Mesenchymal stem cell (in vitro differentiated cells and primary cell): ENCODE measurements around the gene ANKRD50.

ENCODE experiments used
- DNase-seq: peaks from one replicate; pipeline ENCODE4 v3.0.0-alpha.2; 2013
- H2AFZ ChIP-seq: one replicate; pipeline ENCODE4 v1.6.1; 2013; ENCODE audit warnings: low read depth, mild to moderate bottlenecking, control low read depth, inconsistent platforms, low read length, moderate library complexity
- H2AK5ac ChIP-seq: 2 replicates; pipeline ENCODE4 v1.6.1; 2013; ENCODE audit warnings: low read length, moderate library complexity, mild to moderate bottlenecking, inconsistent platforms; ENCODE audit not compliant: severe bottlenecking
- H2BK120ac ChIP-seq: one replicate; pipeline ENCODE4 v1.6.1; 2013; ENCODE audit warnings: low read depth, mild to moderate bottlenecking, inconsistent platforms, low read length, moderate library complexity
- H2BK12ac ChIP-seq, 2 experiments: one replicate each; pipeline ENCODE4 v1.6.1; 2013; ENCODE audit warnings: inconsistent platforms in 2 of 2, low read length in 2 of 2, mild to moderate bottlenecking in 2 of 2, moderate library complexity in 2 of 2, control low read depth in 1 of 2
- H2BK15ac ChIP-seq: one replicate; pipeline ENCODE4 v1.6.1; 2013; ENCODE audit warnings: mild to moderate bottlenecking, low read depth, inconsistent platforms; ENCODE audit not compliant: poor library complexity, severe bottlenecking
- H2BK5ac ChIP-seq: 2 replicates; pipeline ENCODE4 v1.6.1; 2013; ENCODE audit warnings: low read depth, mild to moderate bottlenecking, low read length, control low read depth, inconsistent platforms; ENCODE audit not compliant: poor library complexity, severe bottlenecking
- H3K14ac ChIP-seq, 2 experiments: one replicate each; pipeline ENCODE4 v1.6.1; 2013; ENCODE audit warnings: inconsistent platforms in 2 of 2, low read length in 2 of 2, control low read depth in 1 of 2, mild to moderate bottlenecking in 1 of 2, moderate library complexity in 1 of 2
- H3K18ac ChIP-seq, 2 experiments: one replicate each; pipeline ENCODE4 v1.6.1; 2013; ENCODE audit warnings: inconsistent platforms in 2 of 2, low read length in 2 of 2, control low read depth in 1 of 2, low read depth in 1 of 2, mild to moderate bottlenecking in 1 of 2
- H3K23ac ChIP-seq, 2 experiments: one replicate each; pipeline ENCODE4 v1.6.1; 2013; ENCODE audit warnings: inconsistent platforms in 2 of 2, low read length in 2 of 2, mild to moderate bottlenecking in 2 of 2, moderate library complexity in 2 of 2, control low read depth in 1 of 2
- H3K27ac ChIP-seq: 2 replicates; pipeline ENCODE4 v1.5.1; 2013; ENCODE audit warnings: mild to moderate bottlenecking, moderate library complexity, low read length, control low read depth, inconsistent platforms; ENCODE audit not compliant: poor library complexity, severe bottlenecking
- H3K27me3 ChIP-seq, 2 experiments: 2 replicates each; pipeline versions ENCODE4 v1.6.1 to v1.7.0; 2013; ENCODE audit warnings: low read length in 2 of 2, mild to moderate bottlenecking in 2 of 2, moderate library complexity in 2 of 2, control low read depth in 1 of 2, inconsistent platforms in 1 of 2; ENCODE audit not compliant: control insufficient read depth in 1 of 2, insufficient read depth in 1 of 2
- H3K36me3 ChIP-seq, 2 experiments: 2 replicates each; pipeline versions ENCODE4 v1.6.1 to v1.7.0; 2013; ENCODE audit warnings: low read length in 2 of 2, control low read depth in 1 of 2, inconsistent platforms in 1 of 2, low read depth in 1 of 2, mild to moderate bottlenecking in 1 of 2; ENCODE audit not compliant: insufficient read depth in 2 of 2, control insufficient read depth in 1 of 2
- H3K4ac ChIP-seq, 2 experiments: one replicate each; pipeline ENCODE4 v1.6.1; 2013; ENCODE audit warnings: inconsistent platforms in 2 of 2, low read length in 2 of 2, mild to moderate bottlenecking in 2 of 2, moderate library complexity in 2 of 2, control low read depth in 1 of 2, low read depth in 1 of 2
- H3K4me1 ChIP-seq: 2 replicates; pipeline ENCODE4 v1.6.1; 2013; ENCODE audit warnings: low read depth, low read length, control low read depth; ENCODE audit not compliant: control insufficient read depth, insufficient read depth
- H3K4me2 ChIP-seq: 2 replicates; pipeline ENCODE4 v1.6.1; 2013; ENCODE audit warnings: low read length, mild to moderate bottlenecking, inconsistent platforms; ENCODE audit not compliant: poor library complexity, severe bottlenecking
- H3K4me3 ChIP-seq, 2 experiments: 2 replicates each; pipeline versions ENCODE4 v1.5.1 to v1.7.0; 2013; ENCODE audit warnings: low read length in 2 of 2, mild to moderate bottlenecking in 2 of 2, control low read depth in 1 of 2, low read depth in 1 of 2; ENCODE audit not compliant: insufficient read depth in 1 of 2
- H3K79me1 ChIP-seq: replicated peaks from 2 replicates; pipeline ENCODE4 v1.6.1; 2013; ENCODE audit warnings: mild to moderate bottlenecking, control low read depth, low read length, inconsistent platforms; ENCODE audit not compliant: poor library complexity, severe bottlenecking
- H3K9ac ChIP-seq: 2 replicates; pipeline ENCODE4 v1.7.0; 2013; ENCODE audit warnings: mild to moderate bottlenecking, low read length, moderate library complexity
- H3K9me3 ChIP-seq: 2 replicates; pipeline ENCODE4 v1.7.0; 2013; ENCODE audit warnings: mild to moderate bottlenecking, low read length; ENCODE audit not compliant: control insufficient read depth
- H4K8ac ChIP-seq: one replicate; pipeline ENCODE4 v1.6.1; 2013; ENCODE audit warnings: inconsistent platforms, mild to moderate bottlenecking, low read length, moderate library complexity
- H4K91ac ChIP-seq: one replicate; pipeline ENCODE4 v1.6.1; 2013; ENCODE audit warnings: mild to moderate bottlenecking, low read length, inconsistent platforms
- WGBS: methylation state at CpG from one replicate; pipeline ENCODE4 v1.1.7; 2013; ENCODE audit warnings: mixed read lengths; 5-methylcytosine and 5-hydroxymethylcytosine counted together

The ANKRD50 gene

GRCh38 chr4:124697441-124697840, 15.1 kb downstream of the ANKRD50 start:
- Histone ChIP-seq H3K4me1 (no peaks in the 10 kb centered on the region), H2AFZ (no peak overlapping the region), H2BK5ac (no peak overlapping the region), H3K4me3 (no peak overlapping the region), H3K9me3 (peaks cover 28% of the 10 kb centered on the region), H3K18ac (no peak overlapping the region), H3K4ac (no peak overlapping the region), H2BK120ac (no peak overlapping the region), H4K8ac (no peak overlapping the region), H3K27me3 (no peaks in the 10 kb centered on the region), H3K27ac (no peak overlapping the region), H2AK5ac (no peak overlapping the region), H2BK12ac (no peak overlapping the region), H3K36me3 (peaks cover 8 to 25% of the 10 kb centered on the region in 2 experiments), H4K91ac (no peak overlapping the region), H3K79me1 (peaks cover 21% of the 10 kb centered on the region), H3K23ac (no peak overlapping the region), H2BK15ac (no peak overlapping the region), H3K14ac (no peak overlapping the region), H3K4me2 (no peak overlapping the region), H3K9ac (no peak overlapping the region)
- WGBS = 100% methylated on average over 2 of the region's 2 CpGs
- no peak for DNase-seq

- Histone ChIP-seq H2AFZ (no peak overlapping the region), H3K14ac (no peak overlapping the region)
- DNase-seq = no peak
Observed at GRCh38 chr4:124696182-124696581, 16.4 kb downstream of the ANKRD50 start.

GRCh38 chr4:124694946-124695598, 17.5 kb downstream of the ANKRD50 start:
- Histone ChIP-seq H4K91ac (no peak overlapping the region), H2BK12ac (no peak overlapping the region), H3K27me3 (no peaks in the 10 kb centered on the region), H3K14ac (no peak overlapping the region), H3K27ac (no peak overlapping the region), H2BK120ac (no peak overlapping the region), H3K36me3 (peaks cover 3 to 9% of the 10 kb centered on the region in 2 experiments), H3K4ac (no peak overlapping the region), H3K4me2 (no peak overlapping the region), H2BK5ac (no peak overlapping the region), H3K23ac (no peak overlapping the region), H3K4me3 (no peak overlapping the region), H2AK5ac (no peak overlapping the region), H4K8ac (no peak overlapping the region), H2AFZ (no peak overlapping the region), H2BK15ac (no peak overlapping the region), H3K4me1 (no peaks in the 10 kb centered on the region), H3K9me3 (peaks cover 28% of the 10 kb centered on the region), H3K79me1 (peaks cover 16% of the 10 kb centered on the region), H3K9ac (no peak overlapping the region), H3K18ac (no peak overlapping the region)
- no peak for DNase-seq
- WGBS = 84% methylated on average over 6 of the region's 6 CpGs

More at GRCh38 chr4:124696182-124696581, 16.4 kb downstream of the ANKRD50 start:
- Histone ChIP-seq H2BK5ac (no peak overlapping the region), H2BK120ac (no peak overlapping the region), H3K36me3 (peaks cover 8 to 21% of the 10 kb centered on the region in 2 experiments), H3K4me1 (no peaks in the 10 kb centered on the region), H2BK12ac (no peak overlapping the region), H3K27me3 (no peaks in the 10 kb centered on the region), H4K8ac (no peak overlapping the region), H3K4ac (no peak overlapping the region), H2AK5ac (no peak overlapping the region), H3K9ac (no peak overlapping the region), H3K4me3 (no peak overlapping the region), H4K91ac (no peak overlapping the region), H3K4me2 (no peak overlapping the region), H3K9me3 (peaks cover 28% of the 10 kb centered on the region), H3K79me1 (peaks cover 19% of the 10 kb centered on the region), H3K18ac (no peak overlapping the region), H3K27ac (no peak overlapping the region), H3K23ac (no peak overlapping the region), H2BK15ac (no peak overlapping the region)

- no peak overlapping the region for H4K91ac ChIP-seq
- no peak overlapping the region for H2AFZ ChIP-seq
- DNase-seq = no peak
Observed at GRCh38 chr4:124694306-124694705, 18.2 kb downstream of the ANKRD50 start.

More at GRCh38 chr4:124694306-124694705, 18.2 kb downstream of the ANKRD50 start:
- H3K79me1 ChIP-seq = peaks cover 17% of the 10 kb centered on the region
- H3K4me2 ChIP-seq = no peak overlapping the region
- no peak overlapping the region for H3K18ac ChIP-seq
- H3K9ac ChIP-seq = no peak overlapping the region
- H2BK15ac ChIP-seq = no peak overlapping the region
- no peak overlapping the region for H3K4ac ChIP-seq
- no peak overlapping the region for H4K8ac ChIP-seq
- no peak overlapping the region for H2BK12ac ChIP-seq
- no peak overlapping the region for H2BK5ac ChIP-seq
- H3K27me3 ChIP-seq = no peaks in the 10 kb centered on the region
- no peak overlapping the region for H2BK120ac ChIP-seq
- H3K27ac ChIP-seq = no peak overlapping the region
- H3K36me3 ChIP-seq = peaks cover 3 to 11% of the 10 kb centered on the region in 2 experiments
- peaks cover 28% of the 10 kb centered on the region for H3K9me3 ChIP-seq
- no peak overlapping the region for H3K23ac ChIP-seq
- no peak overlapping the region for H2AK5ac ChIP-seq
- no peak overlapping the region for H3K14ac ChIP-seq
- H3K4me3 ChIP-seq = no peak overlapping the region
- H3K4me1 ChIP-seq = no peaks in the 10 kb centered on the region
